IgD-negative memory B cell (primary cell): Measurements from ENCODE around the gene PRM2. TPM values are rescaled to one million over a fixed set of nuclear protein-coding genes. Genes with fewer than 3 reads are reported as not detected.
A peak's percentile ranks its signal among the peaks of the same experiment; 100 is the strongest.

ENCODE experiments used
- H3K27ac Mint-ChIP-seq, 3 donors: one replicate each; pipeline ENCODE4 v1.8.0; 2020 to 2022; ENCODE audit warnings: mild to moderate bottlenecking in 3 of 3, mixed read lengths in 3 of 3, moderate library complexity in 1 of 3
- H3K27me3 Mint-ChIP-seq: one replicate; pipeline ENCODE4 v1.8.0; 2021; ENCODE audit warnings: mixed read lengths
- H3K36me3 Mint-ChIP-seq: one replicate; pipeline ENCODE4 v1.8.0; 2020; ENCODE audit warnings: mild to moderate bottlenecking, mixed read lengths
- H3K4me1 Mint-ChIP-seq, 3 donors: one replicate each; pipeline ENCODE4 v1.8.0; 2020 to 2022; ENCODE audit warnings: mixed read lengths in 3 of 3, mild to moderate bottlenecking in 1 of 3
- H3K4me3 Mint-ChIP-seq, 4 donors: one replicate each; pipeline ENCODE4 v1.8.0; 2020 to 2022; ENCODE audit warnings: mild to moderate bottlenecking in 4 of 4, mixed read lengths in 4 of 4, moderate library complexity in 3 of 4
- H3K9me3 Mint-ChIP-seq, 3 donors: one replicate each; pipeline ENCODE4 v1.8.0; 2020 to 2021; ENCODE audit warnings: mixed read lengths in 3 of 3, mild to moderate bottlenecking in 1 of 3
- polyA plus RNA-seq: library from polyadenylated mRNA; unstranded; fragments of 300-500 nt; fragmentation: Illumina TruSeq; gene quantifications from one replicate; pipeline ENCODE4 v1.2.3, GENCODE V29; 2021

Gene PRM2
- polyA plus RNA-seq, 1 donor from 2014 or later = not detected

GRCh38 chr16:11229906-11230305 lies 46.4 kb downstream of the PRM2 start:
- Mint-ChIP-seq H3K9me3 (no peaks in the 10 kb centered on the region), H3K27ac (no peak overlapping the region), H3K36me3 (no peaks in the 10 kb centered on the region), H3K4me3 (peak overlapping the region in 1 of 4 donors; percentile 58), H3K4me1 (peaks cover 13 to 22% (median 15%) of the 10 kb centered on the region in 3 donors), H3K27me3 (no peaks in the 10 kb centered on the region)

- Mint-ChIP-seq H3K4me3 (peak overlapping the region in 1 of 4 donors; percentile 58), H3K9me3 (no peaks in the 10 kb centered on the region), H3K27ac (peak overlapping the region in 1 of 3 donors; percentile 5), H3K36me3 (no peaks in the 10 kb centered on the region), H3K27me3 (no peaks in the 10 kb centered on the region), H3K4me1 (peaks cover 18 to 27% (median 20%) of the 10 kb centered on the region in 3 donors)
Measured at GRCh38 chr16:11229432-11229831, 46.8 kb downstream of the PRM2 start.

GRCh38 chr16:11225677-11226549 lies 50.4 kb downstream of the PRM2 start:
- H3K4me3 Mint-ChIP-seq = peak overlapping the region; percentile 78 to 96 (median 87)
- peak overlapping the region; percentile 77 to 96 (median 93) for H3K27ac Mint-ChIP-seq
- no peaks in the 10 kb centered on the region for H3K9me3 Mint-ChIP-seq
- no peaks in the 10 kb centered on the region for H3K36me3 Mint-ChIP-seq
- H3K27me3 Mint-ChIP-seq = no peaks in the 10 kb centered on the region
- H3K4me1 Mint-ChIP-seq = peaks cover 19 to 24% (median 22%) of the 10 kb centered on the region in 3 donors

Other genes starting within 250 kb of the PRM2 start
- 39.1 TPM for gene SOCS1, start 20.3 kb downstream of the PRM2 start, polyA plus RNA-seq
- gene TNP2, start 7.2 kb downstream of the PRM2 start, polyA plus RNA-seq = not detected
- gene PRM3, start 2.9 kb downstream of the PRM2 start, polyA plus RNA-seq = not detected
- gene PRM1, start 4.8 kb upstream of the PRM2 start, polyA plus RNA-seq = not detected
- 13.8 TPM for gene RMI2, start 69.0 kb upstream of the PRM2 start, polyA plus RNA-seq